NOMO-1 treated with DMSO at 0.1 percent for 48 hours (cell line): ENCODE results near the gene CYP26B1.

ENCODE experiments used
- DNase-seq: peaks from one replicate; lab custom pipeline; 2025; ENCODE audit not compliant: unreplicated experiment; lab: John Stamatoyannopoulos, UW

Gene CYP26B1

DNA sequence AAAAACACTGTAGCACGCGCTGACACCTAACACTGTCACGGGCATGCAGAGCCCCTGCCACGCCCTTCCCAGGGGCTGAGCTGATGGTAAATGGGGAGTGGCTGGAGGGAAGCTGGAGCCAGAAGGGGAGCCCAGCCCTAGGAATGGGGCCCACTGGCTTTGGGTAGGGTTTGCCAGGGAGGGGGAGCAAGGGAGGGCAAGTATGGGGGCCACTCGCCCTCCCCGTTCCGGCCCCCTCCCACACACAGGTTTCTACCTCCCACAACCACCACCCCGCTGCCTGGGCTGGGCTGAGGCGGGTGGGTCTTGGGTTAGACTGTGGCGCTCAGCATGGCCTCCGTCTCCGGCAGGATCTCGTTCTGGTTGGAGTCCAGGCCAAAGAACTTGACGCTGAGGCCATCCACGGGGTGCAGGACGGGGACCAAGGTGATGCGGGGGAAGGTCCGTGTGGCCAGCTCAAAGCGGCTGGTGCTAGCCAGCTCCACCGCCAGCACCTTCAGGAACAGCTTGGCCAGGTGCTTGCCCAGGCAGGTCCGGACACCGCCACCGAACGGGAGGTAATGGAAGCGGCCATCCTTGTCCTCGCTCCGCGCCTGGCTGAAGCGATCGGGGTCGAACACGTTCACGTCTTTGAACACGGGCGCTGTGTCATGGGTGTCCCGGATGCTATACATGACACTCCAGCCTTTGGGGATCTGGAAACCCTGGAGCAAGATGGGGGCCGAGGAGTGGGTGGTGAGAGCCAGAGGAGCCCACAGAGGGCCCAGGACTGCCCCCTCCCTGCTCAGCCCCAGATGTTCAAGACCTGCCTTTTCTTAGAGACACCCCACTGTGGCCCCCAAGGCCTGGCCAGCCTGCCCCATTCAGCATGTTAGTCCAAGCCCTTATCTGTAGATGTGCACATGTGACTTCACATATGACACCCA, 15.5 kb downstream of the CYP26B1 start:
- DNase-seq = no peak

DNA sequence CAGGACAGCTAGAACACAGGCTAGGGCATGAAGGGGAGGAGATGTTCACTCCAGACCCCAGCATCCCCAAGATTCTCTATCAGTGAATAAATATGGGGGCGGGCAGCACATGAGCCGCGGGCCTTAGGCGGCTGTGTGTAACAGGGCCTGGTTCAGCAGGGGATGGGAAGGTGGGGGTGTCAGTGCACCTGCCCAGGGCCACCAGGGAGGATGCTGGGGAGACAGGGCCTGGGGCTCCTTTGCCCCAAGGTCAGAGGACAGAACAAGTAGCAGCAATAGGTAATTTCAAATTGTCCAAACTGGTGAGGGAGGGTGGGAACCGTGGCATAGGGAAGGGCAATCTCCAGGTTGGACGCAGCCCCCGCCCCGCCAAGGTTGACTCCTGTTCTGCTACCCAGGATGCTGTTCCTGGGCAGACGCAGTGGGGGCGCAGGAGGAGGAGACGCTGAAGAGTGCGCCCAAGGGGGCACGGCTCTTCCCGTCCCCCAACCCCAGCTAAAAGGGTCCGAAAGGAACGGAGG, 16.2 kb downstream of the CYP26B1 start:
- no peak for DNase-seq

DNA sequence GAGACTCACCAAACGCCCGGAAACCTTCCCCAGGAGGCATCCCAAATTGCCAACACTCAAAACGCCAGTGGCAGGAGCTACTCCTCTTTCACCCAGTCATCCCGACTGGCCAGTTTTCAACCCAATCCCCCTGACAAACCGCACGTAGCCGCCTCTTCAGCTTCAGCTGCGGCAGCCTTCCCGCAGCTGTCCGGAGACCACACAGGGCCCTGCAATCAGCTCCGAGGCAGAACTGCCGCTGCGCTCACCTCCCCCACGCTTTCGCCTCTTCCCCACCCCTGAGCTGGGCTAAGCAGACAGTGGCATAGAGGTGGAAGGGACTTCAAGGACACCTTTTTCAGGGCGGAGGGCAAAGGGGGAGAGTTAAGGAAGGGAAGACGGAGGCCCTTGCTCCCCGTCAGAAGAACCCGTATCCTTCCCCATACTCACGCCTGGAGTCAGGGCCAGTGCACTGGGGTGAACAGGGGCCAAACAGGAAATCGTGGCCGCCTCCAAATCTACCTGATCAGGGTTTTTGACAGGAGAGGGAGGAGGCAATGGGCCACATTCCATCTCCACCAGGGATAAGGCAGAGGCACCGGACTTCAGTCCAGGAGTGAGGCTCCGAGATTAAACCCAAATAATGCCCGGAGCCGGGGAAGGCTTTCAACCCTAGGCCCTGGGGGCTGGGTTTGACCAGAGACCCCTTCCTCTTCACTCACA, 16.9 kb downstream of the CYP26B1 start:
- DNase-seq = no peak

DNA sequence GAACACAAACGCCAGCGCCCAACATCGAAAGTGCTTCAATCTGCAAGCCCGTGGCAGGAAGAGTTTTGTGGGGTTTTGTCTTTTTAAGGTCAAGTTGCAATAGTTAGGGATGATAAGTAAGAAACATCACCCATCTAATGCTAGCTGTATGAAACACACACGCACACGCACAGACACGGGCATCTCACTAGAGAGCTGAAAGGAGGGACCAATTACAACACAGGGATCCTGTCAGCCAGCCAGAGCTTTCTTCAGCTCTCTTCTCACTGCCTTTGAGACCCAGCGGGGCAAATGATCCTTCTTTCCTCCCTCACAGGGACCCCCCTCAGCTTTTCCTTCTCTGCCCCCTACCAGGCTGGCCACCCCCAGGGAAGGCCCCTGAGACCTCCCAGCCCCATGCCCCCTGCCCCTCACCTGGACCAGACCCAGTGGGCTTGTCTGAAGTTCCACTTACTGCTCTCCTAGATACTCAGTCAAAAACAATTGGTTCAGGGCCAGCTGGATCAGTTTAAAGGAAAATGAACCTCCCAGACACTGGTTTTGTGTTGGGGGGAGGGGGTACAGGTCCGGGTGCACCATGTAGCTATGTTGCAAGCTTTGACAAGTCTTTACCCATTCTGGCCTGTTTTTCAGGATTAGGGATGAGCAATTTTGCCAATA, 17.9 kb downstream of the CYP26B1 start:
- DNase-seq = no peak

DNA sequence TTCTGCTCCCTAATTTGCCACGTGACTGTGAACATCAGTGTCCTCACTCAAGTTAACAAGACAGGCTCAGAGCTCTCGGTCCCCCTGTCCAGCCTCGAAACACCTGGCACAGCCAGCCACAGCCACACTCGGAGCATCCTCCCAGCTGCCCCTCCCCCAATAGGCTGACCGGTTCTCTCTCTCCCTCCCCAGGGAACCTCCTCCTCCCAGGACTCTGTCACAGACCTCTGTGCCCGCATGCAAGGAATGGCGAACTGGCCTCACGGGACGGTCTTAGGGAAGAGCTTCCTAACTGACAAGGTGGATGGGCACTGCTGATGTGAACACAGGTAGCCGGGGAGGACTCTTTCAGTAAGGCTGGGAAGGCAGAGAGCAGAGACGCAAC, 18.8 kb downstream of the CYP26B1 start:
- no peak for DNase-seq

DNA sequence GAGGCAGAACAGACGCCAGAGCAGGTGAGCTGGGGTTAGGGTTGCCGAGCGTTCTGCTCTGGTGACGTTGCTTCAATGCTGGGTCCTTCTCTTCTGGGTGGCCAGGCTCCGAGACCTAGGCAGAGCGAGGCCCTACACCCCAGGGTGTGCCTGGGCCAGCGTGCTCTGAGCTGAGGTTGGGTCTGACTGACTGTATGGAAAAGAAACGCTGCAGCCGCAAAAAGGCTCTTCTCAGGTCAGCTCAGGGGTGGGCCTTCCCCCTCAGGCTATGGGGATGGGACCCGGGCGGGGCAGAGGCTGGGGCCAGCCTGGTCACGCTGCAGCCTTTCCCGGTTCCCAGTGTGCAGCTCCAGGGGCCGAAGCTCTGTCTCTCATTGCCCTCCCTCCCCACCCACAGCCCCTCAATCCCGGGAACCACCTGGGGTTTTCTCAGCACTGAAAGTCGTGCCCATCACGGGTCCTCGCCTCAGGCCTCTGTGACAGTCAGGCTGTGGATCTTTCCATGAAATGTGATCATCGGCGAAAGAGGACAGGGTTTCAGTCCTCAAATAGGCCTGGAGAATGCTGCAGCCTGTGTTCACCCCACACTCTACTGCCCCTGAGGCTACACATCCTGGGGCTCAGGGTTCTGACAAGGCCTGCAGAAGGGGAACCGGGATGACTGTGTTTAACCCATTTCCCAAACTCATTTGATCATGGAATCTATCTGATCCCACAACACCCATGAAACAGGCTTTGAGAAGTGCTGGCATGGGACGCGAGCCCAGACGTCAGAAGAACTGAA, 19.4 kb downstream of the CYP26B1 start:
- no peak for DNase-seq

DNA sequence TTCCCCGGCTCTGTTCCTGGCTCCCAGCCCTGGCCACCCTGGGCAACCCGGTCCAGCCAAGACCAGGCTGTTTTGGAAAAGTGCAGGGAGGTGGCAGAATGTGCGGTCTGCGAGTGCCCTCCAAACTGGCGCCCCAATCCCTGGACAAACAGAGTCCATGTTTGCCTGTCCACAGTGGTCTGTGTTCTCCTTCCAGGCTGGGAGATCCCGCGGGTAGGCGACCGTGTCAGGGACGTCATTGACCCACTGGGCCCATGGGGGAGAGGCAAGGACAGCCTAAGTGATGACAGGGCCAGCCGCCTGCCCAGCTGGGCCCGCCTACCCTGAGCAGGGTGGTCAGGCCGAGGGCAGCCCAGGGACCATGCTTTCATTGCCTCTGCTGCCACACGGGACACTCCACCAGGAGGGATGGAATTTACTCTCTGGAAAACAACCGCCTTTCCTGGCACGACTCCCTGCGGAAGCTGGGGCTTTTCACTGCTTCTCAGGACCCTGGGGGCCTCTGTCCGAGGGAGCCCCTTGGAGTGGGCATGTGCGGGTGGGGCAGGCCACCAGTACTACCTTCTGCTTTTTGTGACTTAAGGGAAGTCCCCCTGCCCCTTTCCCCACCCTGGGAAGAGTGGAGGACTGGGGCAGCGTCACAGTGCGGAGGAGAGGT, 20.1 kb downstream of the CYP26B1 start:
- no peak for DNase-seq

DNA sequence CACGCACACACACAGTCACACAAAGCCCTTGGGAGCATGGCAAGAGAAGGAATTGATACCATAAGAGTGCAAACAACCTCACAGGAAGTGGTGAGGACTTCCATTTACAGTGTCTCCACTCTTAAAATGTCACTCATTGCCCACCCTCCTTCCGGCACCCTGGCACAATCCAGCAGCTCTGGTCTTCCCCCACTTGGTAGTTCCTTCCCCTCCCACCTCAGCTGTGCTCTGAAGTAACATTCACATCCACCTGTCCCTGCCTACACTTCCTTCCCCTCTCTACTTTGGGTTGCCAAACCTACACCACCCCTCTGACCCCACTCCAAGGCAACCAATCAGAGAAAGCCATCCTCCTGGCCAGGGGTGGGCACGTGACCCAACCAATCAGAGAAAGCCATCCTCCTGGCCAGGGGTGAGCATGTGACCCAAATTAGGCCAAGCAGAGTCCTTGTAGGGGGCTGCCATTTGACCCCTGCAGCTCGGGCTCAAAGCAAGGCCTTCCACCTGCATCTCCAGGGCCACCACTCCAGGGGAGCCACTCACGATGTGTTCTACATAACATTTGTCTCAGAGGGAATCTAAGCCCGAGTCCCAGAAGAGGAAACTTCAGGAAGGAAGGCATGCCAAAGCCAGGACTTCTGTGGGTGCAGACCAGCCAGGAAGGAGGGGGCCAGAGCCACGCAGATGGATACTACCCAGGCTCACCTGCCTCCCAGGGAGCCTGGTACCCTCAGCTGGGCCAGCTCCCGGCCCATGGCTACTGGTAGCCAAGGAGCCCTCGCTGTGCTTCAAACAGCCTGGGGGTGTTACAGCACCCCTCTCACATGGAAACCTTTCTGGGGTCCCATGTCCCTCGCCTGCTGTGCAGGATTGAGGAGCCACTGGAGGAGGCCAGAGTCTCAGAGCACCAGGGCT, 21.2 kb downstream of the CYP26B1 start:
- no peak for DNase-seq

DNA sequence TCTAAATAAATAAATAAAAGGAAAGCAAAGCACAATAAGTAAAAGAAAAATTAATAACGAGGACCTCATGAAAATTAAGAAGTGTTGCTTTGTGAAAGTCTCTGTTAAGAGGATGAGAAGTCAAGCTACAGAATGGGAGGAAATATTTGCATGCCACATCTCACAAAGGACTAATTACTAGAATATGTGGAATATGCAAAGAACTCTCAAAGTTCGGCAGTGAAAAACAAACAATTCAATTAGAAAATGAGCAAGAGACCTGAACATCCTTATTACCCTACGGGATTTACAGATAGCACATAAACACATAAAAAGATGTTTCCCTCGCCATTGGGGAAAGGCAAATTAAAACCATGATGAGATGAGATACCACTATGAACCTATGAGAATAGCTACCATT, 23.3 kb downstream of the CYP26B1 start:
- no peak for DNase-seq

DNA sequence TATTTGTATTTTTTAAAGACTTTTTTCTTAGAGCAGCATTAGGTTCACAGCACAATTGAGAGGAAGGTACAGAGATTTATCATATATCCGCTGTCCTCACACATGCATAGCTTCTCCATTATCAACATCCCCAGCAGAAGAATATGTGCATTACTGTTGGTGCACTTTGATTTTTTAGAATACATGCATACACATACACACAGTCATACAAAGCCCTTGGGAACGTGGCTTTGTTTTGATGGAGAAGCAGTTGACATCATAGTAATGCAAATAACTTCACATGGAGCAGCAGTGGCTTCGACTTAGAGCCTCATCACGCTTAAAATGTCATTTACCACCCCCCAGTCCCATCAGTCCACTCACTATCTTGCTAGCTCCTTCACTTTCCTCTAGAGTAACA, 26.5 kb downstream of the CYP26B1 start:
- no peak for DNase-seq

DNA sequence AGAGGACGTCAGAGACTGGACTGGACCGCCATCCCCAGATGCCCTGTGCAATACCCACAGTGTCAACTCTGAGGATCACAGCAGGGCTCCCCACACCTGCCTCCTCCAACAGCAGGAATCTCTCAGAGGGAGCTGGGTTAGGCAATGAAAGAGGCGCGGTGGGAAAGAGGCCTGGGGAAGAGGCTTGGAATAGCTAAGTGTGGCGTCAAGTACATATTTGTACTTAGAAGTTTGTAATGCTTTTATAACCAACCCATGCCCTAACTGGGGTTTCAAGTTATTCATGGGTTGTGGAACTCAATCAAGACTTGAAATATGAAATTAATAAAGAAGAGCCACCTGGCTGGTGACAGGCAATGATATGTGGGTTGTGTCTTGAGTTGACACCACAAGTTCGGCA, 28.7 kb downstream of the CYP26B1 start:
- no peak for DNase-seq

DNA sequence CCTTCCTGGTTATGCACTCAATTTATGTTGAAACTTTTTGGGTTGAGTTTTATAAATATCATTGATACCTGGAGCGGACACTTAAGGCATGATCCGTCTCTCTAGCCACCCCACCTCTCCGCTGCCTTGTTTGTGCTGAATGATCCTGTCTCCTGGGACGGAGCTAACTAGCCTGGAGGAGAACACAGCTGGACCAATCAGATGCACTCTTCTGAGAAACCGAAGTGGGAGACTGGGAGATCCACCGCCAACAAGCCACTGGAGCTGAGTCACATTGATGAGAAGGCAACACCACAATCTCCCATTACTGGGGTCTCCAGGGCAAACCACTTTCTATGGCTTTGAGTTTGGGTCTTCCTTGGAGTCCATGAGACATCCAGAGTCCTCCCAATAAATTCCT, 29.3 kb downstream of the CYP26B1 start:
- DNase-seq = no peak

DNA sequence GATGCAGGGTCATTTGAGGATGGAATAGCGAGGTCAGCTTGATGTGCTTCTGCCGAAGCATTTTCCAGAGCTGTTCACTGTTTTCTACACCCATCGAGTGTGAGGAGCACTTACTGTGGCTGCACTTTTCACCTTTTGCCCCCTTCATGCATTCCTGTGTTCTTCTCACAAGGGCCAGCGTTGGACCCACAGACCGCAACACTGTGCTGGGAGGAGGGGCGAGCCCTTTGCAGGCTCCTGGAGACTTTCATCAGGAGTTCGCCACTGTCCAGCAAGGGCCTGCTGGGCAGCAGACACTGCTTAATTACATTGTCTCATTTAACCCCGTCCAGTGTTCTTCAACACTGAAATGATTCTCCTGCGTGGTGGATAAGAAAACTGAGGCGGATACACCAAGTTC, 29.9 kb downstream of the CYP26B1 start:
- no peak for DNase-seq

DNA sequence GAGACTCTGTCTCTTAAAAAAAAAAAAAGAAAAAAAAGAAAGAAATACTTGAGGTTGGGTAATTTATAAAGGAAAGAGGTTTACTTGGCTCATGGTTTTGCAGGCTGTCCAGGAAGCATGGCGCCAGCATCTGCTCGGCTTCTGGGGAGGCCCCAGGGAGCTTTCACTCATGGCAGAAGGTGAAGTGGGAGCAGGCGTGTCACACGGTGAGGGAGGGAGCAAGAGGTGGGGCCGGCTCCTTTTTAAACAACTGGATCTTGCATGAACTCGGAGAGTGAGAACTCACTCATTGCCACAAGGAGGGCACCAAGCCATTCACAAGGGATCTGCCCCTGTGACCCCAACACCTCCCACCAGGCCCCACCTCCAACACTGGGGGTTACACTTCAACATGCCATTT, 30.6 kb downstream of the CYP26B1 start:
- DNase-seq = no peak

DNA sequence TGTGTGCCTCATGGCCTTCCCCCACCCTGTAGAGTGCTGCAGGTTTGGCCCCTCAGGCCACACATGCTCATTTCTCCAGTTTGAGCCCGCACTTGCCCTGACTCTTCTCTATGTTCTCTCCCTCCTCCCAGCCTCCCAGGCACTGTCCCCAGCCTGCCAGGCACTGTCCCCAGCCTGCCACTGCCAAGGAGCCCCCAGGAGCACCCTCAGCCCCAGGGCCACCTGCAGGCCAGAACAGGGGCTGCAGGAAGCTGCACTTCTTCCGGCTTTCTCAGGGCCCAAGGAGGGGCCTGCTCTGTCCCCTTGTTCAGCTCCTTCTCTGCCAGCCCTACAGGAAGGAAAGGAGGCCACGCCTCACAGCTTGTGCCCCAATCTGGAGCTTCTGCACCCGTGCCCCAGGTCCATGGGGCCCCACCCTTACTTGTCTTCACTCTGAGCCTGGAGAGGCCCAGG, 31.6 kb downstream of the CYP26B1 start:
- DNase-seq = no peak

DNA sequence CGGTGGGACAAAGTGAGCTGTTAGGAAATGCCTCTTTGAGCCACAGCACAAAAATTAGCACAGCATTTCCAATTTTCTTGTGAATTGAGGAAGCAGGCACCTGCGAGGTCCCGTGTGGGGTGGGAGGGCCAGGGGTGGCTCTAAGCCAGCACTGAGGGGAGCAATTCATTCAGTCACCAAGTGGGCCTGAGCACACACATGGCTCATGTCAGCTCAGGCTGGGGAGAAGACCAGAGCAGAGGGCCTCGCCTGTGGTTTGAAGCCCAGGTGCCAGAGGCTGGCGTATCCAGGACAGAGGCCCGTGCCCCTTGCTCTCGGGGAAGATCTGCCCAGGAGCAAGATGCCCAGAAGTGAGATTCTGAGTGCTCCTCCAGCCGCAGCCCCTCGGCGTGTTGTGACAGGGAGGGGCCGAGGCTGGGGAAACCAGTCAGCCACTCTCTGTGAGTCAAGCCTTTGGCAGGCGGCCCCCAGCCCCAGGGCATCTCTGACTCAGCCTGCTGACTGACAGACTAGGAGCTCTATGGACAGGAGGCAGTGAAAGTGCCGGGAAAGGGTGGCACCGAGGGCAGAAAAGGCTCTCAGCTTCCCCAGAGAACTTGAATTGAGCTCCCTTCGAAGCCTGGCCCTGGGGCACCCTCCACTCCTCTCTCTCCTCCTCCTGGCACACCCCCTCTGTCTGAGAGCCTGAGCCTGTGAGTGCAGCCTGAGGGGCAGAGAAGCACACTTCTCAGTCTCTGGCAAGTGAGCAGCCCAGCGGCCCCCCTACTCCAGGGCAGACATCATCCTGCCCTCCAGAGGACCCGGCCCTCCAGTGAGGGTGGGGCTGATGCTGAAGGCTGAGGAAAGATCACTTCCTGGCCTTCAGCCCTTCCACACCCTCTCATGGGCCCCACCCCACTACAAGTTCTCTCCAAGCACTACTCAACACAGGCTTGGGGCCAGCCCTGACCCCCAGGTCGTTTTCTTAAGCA, 32.3 kb downstream of the CYP26B1 start:
- DNase-seq = no peak

DNA sequence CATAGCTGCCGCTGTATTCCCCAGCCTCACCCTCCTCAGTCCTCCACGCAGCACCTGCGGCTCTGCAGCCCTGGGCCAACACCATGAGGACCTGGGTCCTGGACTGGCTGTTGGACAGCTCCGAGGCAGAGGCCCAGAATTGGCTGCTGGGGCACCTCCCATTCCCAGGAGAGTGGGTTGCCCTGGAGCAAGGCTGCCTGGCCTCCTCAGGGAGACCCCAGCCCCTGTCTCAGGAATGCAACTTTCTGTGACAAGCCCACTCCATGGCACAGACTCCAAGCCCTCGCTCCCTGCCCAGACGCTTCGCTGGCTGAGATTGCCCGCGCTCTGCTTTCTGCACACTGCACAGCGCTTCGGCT, 33.0 kb downstream of the CYP26B1 start:
- no peak for DNase-seq
